Endodermal cell (in vitro differentiated cells): Measurements from ENCODE around the gene CAPZB. TPM values are rescaled to one million over a fixed set of nuclear protein-coding genes. Genes with fewer than 3 reads are reported as not detected.

ENCODE experiments used
- DNase-seq: peaks from one replicate; pipeline ENCODE4 v3.0.0-alpha.2; 2017
- H3K27ac ChIP-seq: 2 replicates; pipeline ENCODE4 v1.5.1; 2013; ENCODE audit warnings: mild to moderate bottlenecking, low read depth, low read length, moderate library complexity
- H3K27me3 ChIP-seq: 2 replicates; pipeline ENCODE4 v1.6.1; 2013; ENCODE audit warnings: mild to moderate bottlenecking, low read length, moderate library complexity; ENCODE audit not compliant: insufficient read depth, control insufficient read depth, poor library complexity, severe bottlenecking
- H3K36me3 ChIP-seq: 2 replicates; pipeline ENCODE4 v1.7.0; 2013; ENCODE audit warnings: mild to moderate bottlenecking, low read length, moderate library complexity; ENCODE audit not compliant: control insufficient read depth, insufficient read depth
- H3K4me1 ChIP-seq: one replicate; pipeline ENCODE4 v1.7.0; 2013; ENCODE audit warnings: low read length; ENCODE audit not compliant: control insufficient read depth, insufficient read depth
- H3K4me3 ChIP-seq: 2 replicates; pipeline ENCODE4 v1.5.1; 2013; ENCODE audit warnings: mild to moderate bottlenecking, low read length, moderate library complexity
- H3K9ac ChIP-seq: 2 replicates; pipeline ENCODE4 v1.6.1; 2013; ENCODE audit warnings: mild to moderate bottlenecking, low read length, moderate library complexity; ENCODE audit not compliant: poor library complexity, severe bottlenecking; ENCODE audit errors: extremely low read depth
- H3K9me3 ChIP-seq: 2 replicates; pipeline ENCODE4 v1.6.1; 2013; ENCODE audit warnings: mild to moderate bottlenecking, low read length, moderate library complexity; ENCODE audit not compliant: control insufficient read depth
- H3K27ac Mint-ChIP-seq: 2 replicates; pipeline ENCODE4 v1.8.0; 2020; ENCODE audit warnings: mixed read lengths
- H3K27me3 Mint-ChIP-seq: 2 replicates; pipeline ENCODE4 v1.8.0; 2021; ENCODE audit warnings: mild to moderate bottlenecking, mixed read lengths; ENCODE audit not compliant: insufficient read depth
- H3K36me3 Mint-ChIP-seq: 2 replicates; pipeline ENCODE4 v1.8.0; 2020; ENCODE audit warnings: low read depth, mixed read lengths
- H3K4me1 Mint-ChIP-seq: 2 replicates; pipeline ENCODE4 v1.8.0; 2020; ENCODE audit warnings: mixed read lengths
- H3K4me3 Mint-ChIP-seq: 2 replicates; pipeline ENCODE4 v1.8.0; 2020; ENCODE audit warnings: mild to moderate bottlenecking, moderate library complexity, mixed read lengths
- H3K9me3 Mint-ChIP-seq: 2 replicates; pipeline ENCODE4 v1.8.0; 2020; ENCODE audit warnings: mild to moderate bottlenecking, mixed read lengths
- CTCF ChIP-seq: fragments of 200-600 bp; sonication (generic); conservative IDR thresholded peaks from 2 replicates; pipeline ENCODE4 v1.5.0; 2021; ENCODE audit warnings: antibody characterized with exemption, mild to moderate bottlenecking
- WGBS, 2 experiments: methylation state at CpG; one replicate each; pipeline versions ENCODE4 v1.1.5 to v1.1.7; 2013; ENCODE audit warnings: missing lambda C conversion rate in 2 of 2, mixed read lengths in 1 of 2; ENCODE audit not compliant: insufficient coverage in 1 of 2, insufficient read length in 1 of 2; 5-methylcytosine and 5-hydroxymethylcytosine counted together
- total RNA-seq, 2 donors: library from RNA; stranded (reverse); fragmentation: NEBNext Ultra II Directional in 1 of 2; extraction: Animal tissue kit (Norgen Biotek cat#: 25700) in 1 of 2; gene quantifications; 2 replicates in 1 of 2; 3 replicates in 1 of 2; pipeline ENCODE4 v1.2.1, GENCODE V29; 2021

CAPZB gene
- total RNA-seq, 2 donors from 2014 or later = 334 to 362 TPM

GRCh38 chr1:19375631-19376400, 109.5 kb downstream of the CAPZB start:
- Mint-ChIP-seq H3K9me3 (no peaks in the 10 kb centered on the region), H3K27ac (no peak overlapping the region), H3K4me1 (peaks cover 7% of the 10 kb centered on the region), H3K36me3 (peaks cover 57% of the 10 kb centered on the region), H3K27me3 (no peaks in the 10 kb centered on the region), H3K4me3 (no peak overlapping the region)
- Histone ChIP-seq H3K27me3 (no peaks in the 10 kb centered on the region), H3K9me3 (peaks cover 13% of the 10 kb centered on the region), H3K4me3 (no peak overlapping the region), H3K27ac (no peak overlapping the region), H3K4me1 (no peaks in the 10 kb centered on the region), H3K9ac (no peak overlapping the region), H3K36me3 (peaks cover 67% of the 10 kb centered on the region)
- no peak for TF ChIP-seq CTCF
- 94 to 100% methylated on average over 4 to 6 of the region's 6 CpGs for WGBS, 2 experiments
- no peak for DNase-seq

DNA sequence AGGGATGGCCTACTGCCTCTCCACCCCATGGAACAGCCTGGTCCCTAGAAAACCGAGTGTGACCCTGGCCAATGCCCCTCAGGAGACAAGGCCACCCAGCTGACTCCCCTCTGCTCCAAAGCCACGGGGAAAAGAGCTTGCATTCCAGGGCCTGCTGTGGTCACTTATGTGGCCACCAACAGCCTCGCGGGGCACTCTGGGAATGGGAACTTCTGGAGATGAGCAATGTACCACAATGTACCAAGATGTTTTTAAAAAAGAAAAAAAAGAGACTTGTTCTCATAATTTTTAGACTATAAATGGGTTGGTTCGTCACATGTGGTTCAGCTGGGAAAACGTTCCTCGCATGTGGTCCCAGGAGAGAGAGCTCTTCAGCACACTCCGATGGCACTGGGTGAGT, 110.4 kb downstream of the CAPZB start:
- no peaks in the 10 kb centered on the region for H3K27me3 Mint-ChIP-seq
- Histone ChIP-seq H3K27ac (no peak overlapping the region), H3K4me1 (no peaks in the 10 kb centered on the region), H3K4me3 (no peak overlapping the region), H3K9me3 (peaks cover 13% of the 10 kb centered on the region), H3K9ac (no peak overlapping the region), H3K27me3 (no peaks in the 10 kb centered on the region), H3K36me3 (peaks cover 66% of the 10 kb centered on the region)
- H3K36me3 Mint-ChIP-seq = peaks cover 49% of the 10 kb centered on the region
- H3K4me1 Mint-ChIP-seq = peaks cover 8% of the 10 kb centered on the region
- 94% methylated on average over 8 of the region's 8 CpGs for WGBS, 2 experiments
- no peak for TF ChIP-seq CTCF
- H3K9me3 Mint-ChIP-seq = no peaks in the 10 kb centered on the region
- no peak overlapping the region for H3K4me3 Mint-ChIP-seq
- no peak overlapping the region for H3K27ac Mint-ChIP-seq
- no peak for DNase-seq

- peak; percentile 88 for DNase-seq
- Histone ChIP-seq H3K27me3 (no peaks in the 10 kb centered on the region), H3K36me3 (peaks cover 64% of the 10 kb centered on the region), H3K4me3 (no peak overlapping the region), H3K4me1 (no peaks in the 10 kb centered on the region), H3K9ac (no peak overlapping the region), H3K9me3 (peaks cover 13% of the 10 kb centered on the region), H3K27ac (no peak overlapping the region)
- 87 to 89% methylated on average over 11 to 14 of the region's 14 CpGs for WGBS, 2 experiments
- H3K4me3 Mint-ChIP-seq = no peak overlapping the region
- H3K27ac Mint-ChIP-seq = no peak overlapping the region
- no peaks in the 10 kb centered on the region for H3K9me3 Mint-ChIP-seq
- peaks cover 42% of the 10 kb centered on the region for H3K36me3 Mint-ChIP-seq
- H3K27me3 Mint-ChIP-seq = no peaks in the 10 kb centered on the region
- peaks cover 15% of the 10 kb centered on the region for H3K4me1 Mint-ChIP-seq
- TF ChIP-seq CTCF = peak; percentile 82
Measured at GRCh38 chr1:19374083-19374801, 111.1 kb downstream of the CAPZB start.
